ENCODE measurements around the gene SRPK2.
"Not testable (repeated sequence)": the region's sequence is repeated elsewhere in the genome, so short reads cannot be mapped to it uniquely, and the experiment has no call there.

SRPK2 gene

GRCh38 chr7:105194959-105195358 lies 193.8 kb downstream of the SRPK2 start:
- not testable (repeated sequence) for DNase-seq (ENCODE audit: low read depth in 2 of 2)

GRCh38 chr7:105191331-105191730 lies 197.4 kb downstream of the SRPK2 start:
- DNase-seq (ENCODE audit: low read depth in 2 of 2): no peak

- DNase-seq (ENCODE audit: low read depth in 2 of 2): no peak
Observed at GRCh38 chr7:105189859-105190492, 198.7 kb downstream of the SRPK2 start.

GRCh38 chr7:105188201-105188600 lies 200.5 kb downstream of the SRPK2 start:
- no peak for DNase-seq (ENCODE audit: low read depth in 2 of 2)

GRCh38 chr7:105187302-105188169 lies 201.2 kb downstream of the SRPK2 start:
- no peak for DNase-seq (ENCODE audit: low read depth in 2 of 2)

- DNase-seq (ENCODE audit: low read depth in 2 of 2): no peak
Observed at GRCh38 chr7:105185290-105186010, 203.3 kb downstream of the SRPK2 start.

- no peak for DNase-seq (ENCODE audit: low read depth in 2 of 2)
Observed at GRCh38 chr7:105180002-105180401, 208.7 kb downstream of the SRPK2 start.

- DNase-seq (ENCODE audit: low read depth in 2 of 2): no peak
Observed at GRCh38 chr7:105178928-105179541, 209.7 kb downstream of the SRPK2 start.

GRCh38 chr7:105178177-105178576 lies 210.5 kb downstream of the SRPK2 start:
- no peak for DNase-seq (ENCODE audit: low read depth in 2 of 2)

GRCh38 chr7:105177026-105177425 lies 211.7 kb downstream of the SRPK2 start:
- no peak for DNase-seq (ENCODE audit: low read depth in 2 of 2)

GRCh38 chr7:105173586-105173985 lies 215.1 kb downstream of the SRPK2 start:
- no peak for DNase-seq (ENCODE audit: low read depth in 2 of 2)

GRCh38 chr7:105164751-105165150 lies 224.0 kb downstream of the SRPK2 start:
- DNase-seq (ENCODE audit: low read depth in 2 of 2): no peak

GRCh38 chr7:105163718-105164117 lies 225.0 kb downstream of the SRPK2 start:
- DNase-seq (ENCODE audit: low read depth in 2 of 2): no peak

- no peak for DNase-seq (ENCODE audit: low read depth in 2 of 2)
Observed at GRCh38 chr7:105161366-105161765, 227.4 kb downstream of the SRPK2 start.

- DNase-seq (ENCODE audit: low read depth in 2 of 2): no peak
Observed at GRCh38 chr7:105157278-105157677, 231.4 kb downstream of the SRPK2 start.

GRCh38 chr7:105156731-105157130 lies 232.0 kb downstream of the SRPK2 start:
- no peak for DNase-seq (ENCODE audit: low read depth in 2 of 2)

- no peak for DNase-seq (ENCODE audit: low read depth in 2 of 2)
Observed at GRCh38 chr7:105154084-105154483, 234.6 kb downstream of the SRPK2 start.

GRCh38 chr7:105153531-105153930 lies 235.2 kb downstream of the SRPK2 start:
- no peak for DNase-seq (ENCODE audit: low read depth in 2 of 2)

- no peak for DNase-seq (ENCODE audit: low read depth in 2 of 2)
Observed at GRCh38 chr7:105151152-105151551, 237.6 kb downstream of the SRPK2 start.

GRCh38 chr7:105149827-105150226 lies 238.9 kb downstream of the SRPK2 start:
- DNase-seq (ENCODE audit: low read depth in 2 of 2): no peak

- DNase-seq (ENCODE audit: low read depth in 2 of 2): no peak
Observed at GRCh38 chr7:105141068-105141467, 247.7 kb downstream of the SRPK2 start.

GRCh38 chr7:105139381-105139780 lies 249.3 kb downstream of the SRPK2 start:
- DNase-seq (ENCODE audit: low read depth in 2 of 2): no peak
